ENCODE measurements around the gene HNRNPA1L2. TPM values are rescaled to one million over a fixed set of nuclear protein-coding genes. Genes with fewer than 3 reads are reported as not detected.

HNRNPA1L2 gene
- total RNA-seq, 1 experiment from 2014 or later = 9.1 TPM

DNA sequence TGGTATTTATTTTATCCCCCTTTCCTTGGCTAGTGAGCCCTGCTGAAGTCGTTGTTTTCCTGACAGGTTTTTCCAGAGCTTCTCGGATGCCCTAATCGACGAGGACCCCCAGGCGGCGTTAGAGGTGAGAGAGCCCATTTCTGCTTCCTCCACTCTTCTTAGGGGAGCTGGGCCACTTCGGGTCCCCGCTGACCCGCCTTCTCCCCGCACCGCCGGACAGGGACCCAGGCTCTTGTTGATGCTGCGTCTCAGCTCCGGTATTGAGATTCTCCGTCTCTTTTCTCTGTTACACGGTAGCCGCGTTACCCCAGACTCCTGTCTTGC is 10.7 kb downstream of the HNRNPA1L2 start:
- Mint-ChIP-seq H3K9me3 (ENCODE audit: unreplicated experiment) (no peaks in the 10 kb centered on the region), H3K4me1 (ENCODE audit: low read depth, unreplicated experiment) (no peaks in the 10 kb centered on the region), H3K27ac (ENCODE audit: unreplicated experiment) (no peak overlapping the region), H3K27me3 (ENCODE audit: insufficient read depth, unreplicated experiment) (no peaks in the 10 kb centered on the region), H3K36me3 (ENCODE audit: insufficient read depth, unreplicated experiment) (peaks cover 6% of the 10 kb centered on the region), H3K4me3 (ENCODE audit: unreplicated experiment) (no peak overlapping the region)
- intact Hi-C loops (cut with micrococcal nuclease; ENCODE audit: unreplicated experiment) = loop anchor here (1.0 to 5.0 kb wide), 3 partner anchors 36 to 196 kb away; partner anchors contain the start of gene CKAP2
- TSS peak; percentile 57 for BruUV-seq (replicated peaks)
- Histone ChIP-seq H3K9me3 (no peaks in the 10 kb centered on the region), H3K4me1 (peaks cover 17% of the 10 kb centered on the region), H3K36me3 (ENCODE audit: control insufficient read depth, insufficient read depth, low read length) (peaks cover 3% of the 10 kb centered on the region; the same call in 1 of the 2 replicates), H3K4me3 (ENCODE audit: low read depth, low read length) (peak overlapping the region; percentile 53), H3K27me3 (replicated peaks; ENCODE audit: control insufficient read depth, insufficient read depth, low read length) (no peaks in the 10 kb centered on the region)
- no peak for DNase-seq
- TF ChIP-seq, protein P1, sequence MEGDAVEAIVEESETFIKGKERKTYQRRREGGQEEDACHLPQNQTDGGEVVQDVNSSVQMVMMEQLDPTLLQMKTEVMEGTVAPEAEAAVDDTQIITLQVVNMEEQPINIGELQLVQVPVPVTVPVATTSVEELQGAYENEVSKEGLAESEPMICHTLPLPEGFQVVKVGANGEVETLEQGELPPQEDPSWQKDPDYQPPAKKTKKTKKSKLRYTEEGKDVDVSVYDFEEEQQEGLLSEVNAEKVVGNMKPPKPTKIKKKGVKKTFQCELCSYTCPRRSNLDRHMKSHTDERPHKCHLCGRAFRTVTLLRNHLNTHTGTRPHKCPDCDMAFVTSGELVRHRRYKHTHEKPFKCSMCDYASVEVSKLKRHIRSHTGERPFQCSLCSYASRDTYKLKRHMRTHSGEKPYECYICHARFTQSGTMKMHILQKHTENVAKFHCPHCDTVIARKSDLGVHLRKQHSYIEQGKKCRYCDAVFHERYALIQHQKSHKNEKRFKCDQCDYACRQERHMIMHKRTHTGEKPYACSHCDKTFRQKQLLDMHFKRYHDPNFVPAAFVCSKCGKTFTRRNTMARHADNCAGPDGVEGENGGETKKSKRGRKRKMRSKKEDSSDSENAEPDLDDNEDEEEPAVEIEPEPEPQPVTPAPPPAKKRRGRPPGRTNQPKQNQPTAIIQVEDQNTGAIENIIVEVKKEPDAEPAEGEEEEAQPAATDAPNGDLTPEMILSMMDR (IDR thresholded peaks at IDR 0.05; ENCODE audit: insufficient read depth in 1 of 2, low read depth in 1 of 2, low read length in 1 of 2, severe bottlenecking in 1 of 2, unreplicated experiment in 1 of 2) = no peak
- POLR2A ChIA-PET = interaction anchor here (0.6 to 2.5 kb wide), 9 partner anchors 12 to 896 kb away, joined by 3 to 37 read pairs (median 4); no protein-coding TSS in a partner anchor
- CTCF ChIA-PET = interaction anchor here (0.6 to 2.9 kb wide), 9 partner anchors 12 to 315 kb away, joined by 4 to 13 read pairs (median 6); partner anchors contain the start of gene VPS36

DNA sequence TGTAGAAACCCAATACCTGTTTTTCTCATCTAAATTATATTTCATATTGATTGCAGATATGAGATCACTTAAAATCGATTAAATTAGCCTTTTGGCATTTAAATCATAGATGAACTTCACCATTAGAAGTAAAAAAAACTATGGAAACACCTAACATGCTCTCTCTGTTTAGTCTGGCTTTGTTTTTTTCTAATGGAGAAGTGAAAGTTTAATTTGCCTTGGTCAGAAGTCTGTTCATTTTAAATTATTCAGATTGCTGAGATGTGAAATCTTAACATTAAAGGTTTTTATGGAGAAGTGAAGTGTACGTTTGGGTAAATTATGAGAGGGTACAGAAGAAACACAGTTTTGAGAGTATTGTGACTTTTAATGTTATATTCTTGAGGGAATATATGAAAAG is 17.1 kb downstream of the HNRNPA1L2 start:
- Mint-ChIP-seq H3K36me3 (ENCODE audit: insufficient read depth, unreplicated experiment) (peaks cover 36% of the 10 kb centered on the region), H3K4me3 (ENCODE audit: unreplicated experiment) (no peak overlapping the region)
- intact Hi-C loops (cut with micrococcal nuclease; ENCODE audit: unreplicated experiment) = no loop called here

DNA sequence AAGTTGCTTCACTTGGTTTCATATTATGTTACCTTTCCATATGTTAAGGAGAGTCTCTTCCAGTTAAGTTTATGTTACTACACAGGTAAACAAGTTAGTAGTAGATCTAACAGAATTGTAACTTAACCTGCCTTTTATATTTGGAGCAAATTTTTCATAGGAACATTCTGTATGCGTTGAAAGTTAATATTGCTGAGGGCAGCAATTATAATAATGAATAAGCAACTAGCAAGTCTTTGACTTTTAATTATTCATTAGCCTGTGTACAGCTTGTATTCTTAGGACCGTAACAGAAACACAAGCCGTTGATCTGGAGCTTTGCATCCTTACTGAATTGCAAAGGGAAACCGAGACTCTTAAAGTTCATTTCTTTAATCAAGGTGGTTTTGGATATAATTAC is 22.0 kb downstream of the HNRNPA1L2 start:
- no peak for DNase-seq
- Mint-ChIP-seq H3K4me3 (ENCODE audit: unreplicated experiment) (no peak overlapping the region), H3K4me1 (ENCODE audit: low read depth, unreplicated experiment) (no peaks in the 10 kb centered on the region), H3K36me3 (ENCODE audit: insufficient read depth, unreplicated experiment) (peaks cover 66% of the 10 kb centered on the region), H3K27me3 (ENCODE audit: insufficient read depth, unreplicated experiment) (no peaks in the 10 kb centered on the region), H3K27ac (ENCODE audit: unreplicated experiment) (no peak overlapping the region), H3K9me3 (ENCODE audit: unreplicated experiment) (no peaks in the 10 kb centered on the region)
- BruUV-seq (replicated peaks) = no TSS peak
- H3K4me3 ChIP-seq (ENCODE audit: low read depth, low read length) = no peak overlapping the region
- ChIA-PET CTCF (interaction anchor here (1.6 kb wide), 2 partner anchors 11 to 145 kb away, joined by 9 to 13 read pairs; partner anchors contain the start of gene SUGT1), POLR2A (no interaction called here)
- TF ChIP-seq, protein P1 (IDR thresholded peaks at IDR 0.05; ENCODE audit: insufficient read depth in 1 of 2, low read depth in 1 of 2, low read length in 1 of 2, severe bottlenecking in 1 of 2, unreplicated experiment in 1 of 2) = no peak
- H3K9me3 ChIP-seq = no peaks in the 10 kb centered on the region
- H3K36me3 ChIP-seq (ENCODE audit: control insufficient read depth, insufficient read depth, low read length) = no peaks in the 10 kb centered on the region
- intact Hi-C loops (cut with micrococcal nuclease; ENCODE audit: unreplicated experiment) = no loop called here
- no peaks in the 10 kb centered on the region for H3K4me1 ChIP-seq
- H3K27me3 ChIP-seq (replicated peaks; ENCODE audit: control insufficient read depth, insufficient read depth, low read length) = no peaks in the 10 kb centered on the region

More for the DNA sequence above, 17.1 kb downstream of the HNRNPA1L2 start:
- H3K27me3 Mint-ChIP-seq (ENCODE audit: insufficient read depth, unreplicated experiment) = no peaks in the 10 kb centered on the region
- no peaks in the 10 kb centered on the region; the same call in 1 of the 2 replicates for H3K36me3 ChIP-seq (ENCODE audit: control insufficient read depth, insufficient read depth, low read length)
- no peaks in the 10 kb centered on the region for H3K27me3 ChIP-seq (replicated peaks; ENCODE audit: control insufficient read depth, insufficient read depth, low read length)
- TF ChIP-seq, protein P1 (IDR thresholded peaks at IDR 0.05; ENCODE audit: insufficient read depth in 1 of 2, low read depth in 1 of 2, low read length in 1 of 2, severe bottlenecking in 1 of 2, unreplicated experiment in 1 of 2) = no peak
- H3K4me1 Mint-ChIP-seq (ENCODE audit: low read depth, unreplicated experiment) = no peaks in the 10 kb centered on the region
- H3K27ac Mint-ChIP-seq (ENCODE audit: unreplicated experiment) = no peak overlapping the region
- ChIA-PET POLR2A (no interaction called here), CTCF (no interaction called here)
- no peak for DNase-seq
- H3K9me3 Mint-ChIP-seq (ENCODE audit: unreplicated experiment) = no peaks in the 10 kb centered on the region
- H3K9me3 ChIP-seq = no peaks in the 10 kb centered on the region
- no peak overlapping the region for H3K4me3 ChIP-seq (ENCODE audit: low read depth, low read length)
- H3K4me1 ChIP-seq = peaks cover 4% of the 10 kb centered on the region; the same call in 1 of the 2 replicates
- BruUV-seq (replicated peaks) = no TSS peak
